RCC 7860 (cell line): ENCODE data around the gene ALDH1A1.
"Not testable (repeated sequence)": the region's sequence is repeated elsewhere in the genome, so short reads cannot be mapped to it uniquely, and the experiment has no call there.

Experiments used
- DNase-seq: peaks from one replicate; pipeline ENCODE4 v3.0.0-alpha.2; 2015; ENCODE audit warnings: low spot score
- FAIRE-seq: peaks from 2 replicates; lab custom pipeline; 2012; peaks lifted over from hg19 to GRCh38; lab: Jason Lieb, UNC

Gene ALDH1A1

GRCh38 chr9:72946318-72946717 is 6.5 kb downstream of the ALDH1A1 start:
- no peak for DNase-seq
- FAIRE-seq: no peak

GRCh38 chr9:72945391-72945790 is 7.5 kb downstream of the ALDH1A1 start:
- peak; percentile 48 for DNase-seq
- peak; percentile 75 for FAIRE-seq

DNA sequence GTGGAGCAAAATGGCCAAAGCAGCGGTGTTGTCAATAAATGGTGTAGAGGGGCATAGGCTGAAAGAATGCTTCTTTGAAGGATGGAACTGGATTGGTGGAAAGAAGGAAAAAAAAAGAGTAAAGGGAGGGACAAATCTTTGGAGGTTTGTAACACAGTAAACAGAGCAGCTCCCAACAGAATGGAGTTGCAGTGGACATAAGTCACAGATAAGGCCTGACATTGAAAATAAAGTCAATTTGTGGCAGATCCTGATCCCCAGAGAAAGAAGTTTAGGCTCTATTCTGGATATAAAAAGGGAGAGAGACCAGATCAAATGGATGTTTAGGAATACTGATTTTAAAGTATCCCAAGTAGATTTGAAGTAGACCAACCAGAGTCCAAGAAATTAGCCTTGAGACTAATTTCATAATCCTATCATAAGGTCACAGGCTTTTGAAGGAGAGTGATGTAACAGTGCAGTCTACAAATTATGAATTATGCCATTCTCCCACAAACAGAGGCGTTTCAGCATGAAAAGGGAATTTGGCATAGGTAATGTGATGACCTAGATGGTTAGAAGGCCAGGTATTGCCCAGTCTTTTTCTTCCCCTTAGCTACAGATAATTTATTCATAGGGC is 8.9 kb downstream of the ALDH1A1 start:
- FAIRE-seq (no peak), DNase-seq (no peak)

DNA sequence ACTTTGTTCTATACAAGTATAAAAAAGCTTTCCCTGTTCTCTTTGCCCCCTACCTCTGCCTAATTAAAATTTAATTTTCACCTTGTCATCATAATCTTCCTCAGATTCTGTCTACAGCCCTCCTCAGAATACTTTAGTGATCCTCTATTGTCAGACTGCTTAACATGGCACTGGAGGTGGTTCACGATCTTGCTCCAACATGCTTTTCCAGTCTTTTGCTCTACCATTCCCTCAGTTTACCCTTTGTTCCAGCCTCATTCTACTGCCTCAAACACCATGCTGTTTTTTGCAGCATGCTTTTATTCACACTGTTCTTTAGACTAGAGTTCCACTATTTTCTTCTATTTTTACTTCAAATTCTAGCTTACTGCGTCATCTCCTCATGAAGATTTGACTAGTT is 10.4 kb downstream of the ALDH1A1 start:
- no peak for DNase-seq
- no peak for FAIRE-seq

DNA sequence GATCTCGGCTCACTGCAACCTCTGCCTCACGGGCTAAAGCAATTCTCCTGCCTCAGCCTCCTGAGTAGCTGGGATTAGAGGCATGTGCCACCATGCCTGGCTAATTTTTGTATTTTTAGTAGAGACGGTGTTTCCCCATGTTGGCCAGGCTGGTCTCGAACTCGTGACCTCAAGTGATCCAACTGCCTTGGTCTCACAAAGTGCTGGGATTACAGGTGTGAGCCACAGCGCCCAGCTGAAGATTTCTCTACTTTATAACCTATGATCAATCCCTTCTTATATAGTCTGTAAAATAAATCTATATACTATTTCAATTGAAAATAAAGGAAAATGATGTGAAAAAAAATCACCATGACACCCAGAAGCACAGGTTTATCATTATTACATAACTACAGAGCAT is 13.3 kb downstream of the ALDH1A1 start:
- not testable (repeated sequence) for FAIRE-seq, DNase-seq

- no peak for DNase-seq
- no peak for FAIRE-seq
These were observed 15.3 kb downstream of the ALDH1A1 start for GRCh38 chr9:72937545-72937944.

GRCh38 chr9:72936679-72937078 is 16.2 kb downstream of the ALDH1A1 start:
- FAIRE-seq: no peak
- DNase-seq: no peak

DNA sequence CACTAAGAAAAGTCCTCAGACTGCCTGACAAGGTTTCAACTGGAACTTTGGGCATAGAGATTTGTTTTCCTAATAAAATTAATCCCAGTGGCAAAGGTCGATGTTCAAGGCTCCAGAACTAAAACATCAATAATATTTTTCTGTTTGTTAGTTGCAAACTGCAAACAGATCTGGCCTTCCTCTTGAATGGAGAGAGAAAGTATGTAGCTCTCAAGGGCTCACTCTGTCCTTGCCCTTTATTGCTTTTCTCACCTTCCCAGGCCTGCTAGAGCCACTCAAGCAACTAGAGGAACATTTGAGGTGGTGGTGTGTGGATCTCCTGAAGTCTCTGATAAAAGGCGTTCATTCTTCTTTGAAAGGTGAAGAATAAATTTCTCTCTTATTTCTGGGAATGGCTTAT is 16.6 kb downstream of the ALDH1A1 start:
- DNase-seq: no peak
- no peak for FAIRE-seq

- no peak for DNase-seq
- FAIRE-seq: no peak
These were observed 17.3 kb downstream of the ALDH1A1 start for GRCh38 chr9:72935595-72935994.

DNA sequence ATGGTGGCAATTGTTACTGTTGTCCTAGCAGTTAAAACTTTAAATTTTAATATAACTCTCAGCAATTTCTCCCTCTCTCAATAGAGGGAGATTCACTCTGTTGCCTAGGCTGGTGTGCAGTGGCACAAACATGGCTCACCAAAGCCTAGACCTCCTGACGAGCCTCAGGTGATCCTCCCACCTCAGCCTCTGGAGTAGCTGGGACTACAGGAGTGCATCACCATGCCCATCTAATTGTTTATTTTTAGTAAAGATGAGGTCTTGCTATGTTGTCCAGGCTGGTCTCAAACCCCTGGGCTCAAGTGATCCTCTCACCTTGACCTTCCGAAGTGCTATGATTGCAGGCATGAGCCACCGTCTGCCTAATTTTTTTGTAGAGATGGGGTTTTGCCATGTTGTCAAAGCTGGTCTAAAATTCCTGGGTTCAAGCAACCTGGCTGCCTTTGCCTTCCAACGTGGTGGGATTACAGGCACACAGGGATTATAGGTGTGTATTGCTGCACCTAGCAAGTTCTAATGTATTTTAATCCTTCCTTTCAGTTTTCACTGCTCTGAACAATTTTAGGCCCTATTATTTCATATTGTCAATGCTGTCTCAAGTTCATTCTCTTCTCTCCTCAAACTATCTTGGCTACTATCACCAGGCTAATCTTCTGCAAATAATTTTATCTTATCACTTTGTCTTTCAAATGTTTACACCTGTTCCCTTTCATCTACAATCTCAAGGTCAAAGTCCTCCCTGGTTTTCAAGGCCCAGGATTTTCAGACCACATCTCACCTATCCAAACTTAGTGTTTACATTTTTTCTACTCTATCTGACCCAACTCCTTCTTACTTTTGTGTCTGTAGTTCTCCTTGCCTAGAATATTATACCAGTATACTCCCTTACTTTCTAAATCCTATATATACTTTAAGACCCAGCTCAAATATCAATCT is 18.9 kb downstream of the ALDH1A1 start:
- FAIRE-seq (no peak), DNase-seq (no peak)

GRCh38 chr9:72932619-72933018 is 20.2 kb downstream of the ALDH1A1 start:
- DNase-seq (no peak), FAIRE-seq (no peak)

GRCh38 chr9:72931897-72932296 is 21.0 kb downstream of the ALDH1A1 start:
- FAIRE-seq (no peak), DNase-seq (no peak)

- DNase-seq: peak; percentile 61
These were observed 21.4 kb downstream of the ALDH1A1 start for GRCh38 chr9:72931437-72931836.

DNA sequence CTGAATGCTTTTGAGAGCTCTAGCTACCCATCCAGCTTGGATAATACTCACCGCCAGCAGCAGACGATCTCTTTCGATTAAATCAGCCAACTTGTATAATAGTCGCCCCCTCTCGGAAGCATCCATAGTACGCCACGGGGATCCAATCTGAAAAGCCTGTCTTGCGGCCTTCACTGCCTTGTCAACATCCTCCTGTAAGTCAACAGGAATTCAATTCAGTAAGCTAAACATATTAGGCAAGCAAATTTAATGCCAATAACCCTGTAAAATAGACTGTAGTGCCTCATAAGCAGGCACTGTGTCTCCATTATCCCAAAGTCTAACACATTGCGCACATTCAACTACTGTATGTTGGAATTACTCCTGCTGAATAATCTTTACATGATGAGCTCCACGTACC is 22.0 kb downstream of the ALDH1A1 start:
- no peak for FAIRE-seq
- no peak for DNase-seq

More at GRCh38 chr9:72931437-72931836, 21.4 kb downstream of the ALDH1A1 start:
- peak; percentile 85 for FAIRE-seq

- DNase-seq (no peak), FAIRE-seq (no peak)
These were observed 23.3 kb downstream of the ALDH1A1 start for GRCh38 chr9:72929542-72929941.

GRCh38 chr9:72928042-72928507 is 24.8 kb downstream of the ALDH1A1 start:
- no peak for FAIRE-seq
- DNase-seq: no peak

DNA sequence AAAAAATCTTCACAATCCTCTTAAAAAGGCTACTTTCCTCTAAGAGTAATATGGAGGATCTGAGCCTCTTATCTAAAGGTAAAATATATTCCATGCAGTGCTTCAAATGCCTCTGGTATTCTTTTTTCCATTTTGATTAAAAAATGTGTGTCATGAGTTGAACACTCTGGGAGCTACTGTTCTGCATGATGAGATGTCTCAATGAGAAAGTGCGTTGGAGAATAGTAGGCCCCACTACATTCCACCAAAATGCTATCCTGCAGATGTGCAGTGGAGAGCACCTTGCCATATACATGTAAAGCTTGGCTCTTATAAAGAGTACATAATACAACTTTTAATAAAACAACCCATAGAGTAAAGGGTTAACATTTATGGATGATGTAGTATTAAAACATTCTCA is 26.3 kb downstream of the ALDH1A1 start:
- DNase-seq (no peak), FAIRE-seq (no peak)

DNA sequence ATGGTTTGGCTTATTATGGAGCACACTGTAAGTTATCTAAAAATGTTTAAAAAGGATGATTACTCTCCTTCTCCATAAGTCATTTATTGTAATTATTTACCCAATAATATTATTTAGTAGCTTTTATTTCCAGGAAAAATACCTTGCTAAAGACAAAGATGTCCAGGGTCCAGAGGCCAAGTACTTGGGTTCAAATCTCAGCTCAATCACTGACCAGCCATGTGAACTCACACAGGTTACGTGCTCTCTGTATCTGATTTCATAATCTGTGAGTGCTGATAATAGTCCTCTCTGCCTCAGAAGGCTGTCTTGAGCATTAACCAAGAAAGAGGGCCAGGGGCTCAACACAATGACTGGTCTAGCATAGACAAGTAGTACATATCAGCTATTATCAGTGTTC is 27.0 kb downstream of the ALDH1A1 start:
- DNase-seq: no peak
- no peak for FAIRE-seq

GRCh38 chr9:72925126-72925789 is 27.6 kb downstream of the ALDH1A1 start:
- DNase-seq (no peak), FAIRE-seq (no peak)

DNA sequence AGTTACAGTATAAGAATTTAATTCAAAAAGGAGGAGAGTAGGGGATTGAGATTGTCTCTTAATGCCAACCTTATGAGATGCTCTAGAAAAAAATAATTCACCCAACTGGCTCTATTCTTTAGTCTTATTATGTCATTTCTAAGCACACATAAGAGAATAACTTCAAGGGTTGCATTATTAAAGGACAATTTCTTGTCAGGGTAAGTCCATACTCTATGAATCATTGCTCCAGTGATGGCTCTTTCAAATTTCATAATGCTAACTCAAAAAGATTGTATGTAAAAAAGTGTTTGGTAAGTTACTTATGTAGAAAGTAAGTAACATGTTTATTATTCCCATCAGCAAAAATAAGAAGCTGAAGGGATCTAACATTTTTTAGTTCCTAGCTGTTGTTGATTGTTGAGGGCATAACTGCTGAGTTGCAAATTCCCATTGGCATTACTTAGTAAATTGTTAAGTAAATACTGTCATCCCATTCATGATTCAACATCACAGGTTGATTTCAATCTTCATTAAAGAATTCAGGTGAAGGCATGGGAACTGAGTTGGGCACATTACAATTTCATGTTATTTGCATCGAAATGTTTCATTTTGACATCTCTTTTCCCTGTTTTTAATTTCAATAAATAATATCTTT is 28.6 kb downstream of the ALDH1A1 start:
- no peak for DNase-seq
- FAIRE-seq: no peak

DNA sequence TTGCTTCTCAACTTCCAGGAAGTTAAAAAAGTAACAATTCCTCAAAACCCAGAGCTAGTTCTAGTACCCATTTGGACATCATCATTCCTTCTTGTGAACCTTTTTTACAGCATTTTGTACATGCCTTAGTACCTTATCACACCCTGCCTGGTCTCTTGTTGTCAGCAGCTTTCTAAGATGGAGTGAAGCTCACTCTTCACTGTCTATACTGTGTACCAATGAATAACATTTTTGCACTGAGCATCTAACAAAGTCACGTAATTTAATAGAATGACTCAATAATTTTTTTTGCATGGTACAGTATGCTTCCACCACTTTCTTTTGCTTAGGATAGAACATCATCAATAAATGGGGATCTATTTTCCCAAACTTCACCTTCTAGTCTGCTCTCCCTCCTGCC is 29.8 kb downstream of the ALDH1A1 start:
- no peak for FAIRE-seq
- no peak for DNase-seq
